Muscle of arm (tissue), 14 donors: Measurements from ENCODE around the gene FOXA2. TPM values are rescaled to one million over a fixed set of nuclear protein-coding genes. Genes with fewer than 3 reads are reported as not detected.
"Not testable (repeated sequence)": the region's sequence is repeated elsewhere in the genome, so short reads cannot be mapped to it uniquely, and the experiment has no call there.

Experiments used
- DNase-seq: peaks from one replicate; pipeline ENCODE4 v3.0.0-alpha.2; 2013
- long read RNA-seq, 11 donors: transcript quantifications; one replicate each; lab custom pipeline, GENCODE V29; 2026
- polyA plus RNA-seq, 12 donors: library from polyadenylated mRNA; unstranded; fragments of 120-200 nt; gene quantifications; one replicate each; pipeline ENCODE4 v1.2.1, GENCODE V29; 2013; ENCODE audit not compliant: insufficient read length in 12 of 12

Gene FOXA2
- not detected for polyA plus RNA-seq
- long read RNA-seq, donor 1, transcript FOXA2-202 (2 exons, 2,422 nt): major isoform, 6 of 6 reads
- long read RNA-seq, donor 1, partial matches to known transcripts: 0 of 6 reads
- long read RNA-seq, donor 1, other reads (novel, unspliced or antisense): 0 of 6 reads
- long read RNA-seq, donor 2: 0 reads
- long read RNA-seq, donor 3: 0 reads
- long read RNA-seq, donor 4: 0 reads
- long read RNA-seq, donor 5, partial matches to known transcripts: 0 of 1 reads
- long read RNA-seq, donor 5, other reads (novel, unspliced or antisense): 0 of 1 reads
- long read RNA-seq, donor 6: 0 reads
- long read RNA-seq, donor 7, partial matches to known transcripts: 0 of 1 reads
- long read RNA-seq, donor 7, other reads (novel, unspliced or antisense): 0 of 1 reads
- long read RNA-seq, donor 8: 0 reads
- long read RNA-seq, donor 9: 0 reads
- long read RNA-seq, donor 10: 0 reads
- long read RNA-seq, donor 11: 0 reads

DNA sequence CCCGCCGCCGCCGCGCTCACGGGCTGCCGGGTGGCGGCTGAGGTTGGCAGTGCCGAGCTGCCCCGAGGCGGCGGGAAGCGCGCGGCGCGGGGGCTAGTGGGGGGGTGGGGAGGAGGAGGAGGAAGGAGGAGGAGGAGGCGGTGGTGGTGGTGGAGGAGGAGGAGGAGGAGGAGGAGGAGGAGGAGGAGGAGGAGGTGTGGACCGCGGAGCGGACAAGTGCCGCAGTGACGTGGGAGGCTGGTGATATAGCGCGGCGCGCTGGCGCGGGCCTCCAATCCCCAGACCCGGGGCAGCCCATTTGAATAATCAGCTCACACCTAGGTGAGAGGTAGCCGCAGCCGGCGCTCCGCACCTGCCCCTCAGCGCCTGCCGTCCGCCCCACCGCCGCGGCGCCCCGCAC, at the start of gene FOXA2:
FOXA2 (minus strand) TSS at position 51 of the 400 bp plus-strand sequence. CDS start 294 bp downstream, outside the sequence.
- DNase-seq: no peak

- DNase-seq: no peak
Observed at GRCh38 chr20:22630701-22631100, 46.3 kb upstream of the FOXA2 start.

GRCh38 chr20:22629927-22630326, 45.6 kb upstream of the FOXA2 start:
- no peak for DNase-seq

- no peak for DNase-seq
Observed at GRCh38 chr20:22629447-22629846, 45.1 kb upstream of the FOXA2 start.

DNA sequence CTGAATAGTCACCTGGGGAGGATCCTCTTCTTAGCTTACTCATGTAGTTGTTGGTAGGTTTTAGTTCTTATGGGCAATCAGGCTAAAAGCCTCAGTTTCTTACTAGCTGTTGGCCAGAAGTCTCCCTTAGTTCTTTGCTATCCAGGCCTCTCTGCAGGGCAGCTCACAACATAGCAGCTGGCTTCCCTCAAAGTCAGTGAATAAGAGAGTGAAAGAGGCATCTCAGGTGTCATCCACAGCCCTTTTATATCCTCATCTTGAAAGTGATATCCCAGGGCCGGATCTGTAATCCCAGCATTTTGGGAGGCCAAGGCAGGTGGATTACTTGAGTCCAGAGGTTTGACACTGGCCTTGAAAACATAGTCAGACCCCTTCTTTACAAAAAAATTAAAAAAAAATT, 42.1 kb upstream of the FOXA2 start:
- DNase-seq: no peak

DNA sequence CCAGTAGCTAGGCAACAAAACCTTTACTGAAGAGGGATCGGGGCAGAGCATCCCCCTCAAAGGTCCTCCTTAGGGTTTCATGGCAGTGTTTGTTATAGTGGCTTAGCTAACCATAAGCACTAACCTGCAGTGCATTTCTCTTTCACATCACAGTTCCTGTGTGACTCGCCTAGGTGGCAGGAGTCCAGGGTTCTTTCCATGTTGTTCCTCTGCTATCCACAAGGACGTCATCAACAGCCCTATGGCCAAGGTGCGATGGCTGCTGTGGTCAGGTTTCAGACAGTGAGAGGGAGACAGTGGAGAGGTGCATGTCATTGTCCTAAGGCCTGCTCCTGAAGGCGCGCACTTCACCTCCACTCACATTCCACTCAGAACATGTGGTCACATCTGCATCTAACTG, 38.8 kb upstream of the FOXA2 start:
- DNase-seq: no peak

- DNase-seq: no peak
Observed at GRCh38 chr20:22620342-22620741, 36.0 kb upstream of the FOXA2 start.

- DNase-seq: no peak
Observed at GRCh38 chr20:22619806-22620205, 35.4 kb upstream of the FOXA2 start.

- DNase-seq: no peak
Observed at GRCh38 chr20:22619272-22619671, 34.9 kb upstream of the FOXA2 start.

GRCh38 chr20:22617160-22617559, 32.8 kb upstream of the FOXA2 start:
- DNase-seq: no peak

DNA sequence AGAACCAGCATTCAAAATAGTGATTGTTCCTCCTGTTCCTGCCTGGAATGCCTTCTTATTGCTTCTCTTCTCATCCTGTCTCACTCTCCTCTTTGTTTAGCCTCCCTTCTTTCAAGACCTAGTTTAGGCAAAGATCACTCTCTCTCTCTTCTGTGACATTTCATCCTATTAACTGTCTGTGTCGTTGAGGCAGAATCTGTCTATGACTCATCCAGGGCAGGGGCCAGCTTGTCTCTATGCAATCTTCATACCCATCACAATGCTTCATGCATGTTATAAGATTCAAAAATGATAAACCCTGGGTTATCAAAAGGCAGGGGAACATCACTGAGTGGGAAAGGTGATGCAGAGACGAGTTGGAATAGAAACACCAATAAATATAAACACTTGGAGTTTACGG, 32.2 kb upstream of the FOXA2 start:
- DNase-seq: no peak

DNA sequence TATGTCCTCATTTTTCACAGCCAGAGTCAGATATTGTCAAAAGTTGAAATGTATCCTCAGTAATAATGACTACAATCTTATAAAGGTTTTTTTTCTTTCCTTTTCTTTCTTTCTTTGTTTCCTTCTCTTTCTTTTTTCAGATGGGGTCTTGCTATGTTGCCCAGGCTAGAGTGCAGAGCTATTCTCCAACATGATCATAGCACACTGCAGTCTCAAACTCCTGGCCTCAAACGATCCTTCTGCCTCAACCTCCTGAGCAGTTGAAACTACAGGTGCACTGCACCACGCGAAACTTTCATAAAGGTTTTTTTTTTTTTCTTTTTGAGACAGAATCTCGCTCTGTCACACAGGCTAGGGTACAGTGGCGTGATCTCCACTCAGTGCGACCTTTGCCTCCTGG, 31.1 kb upstream of the FOXA2 start:
- no peak for DNase-seq

DNA sequence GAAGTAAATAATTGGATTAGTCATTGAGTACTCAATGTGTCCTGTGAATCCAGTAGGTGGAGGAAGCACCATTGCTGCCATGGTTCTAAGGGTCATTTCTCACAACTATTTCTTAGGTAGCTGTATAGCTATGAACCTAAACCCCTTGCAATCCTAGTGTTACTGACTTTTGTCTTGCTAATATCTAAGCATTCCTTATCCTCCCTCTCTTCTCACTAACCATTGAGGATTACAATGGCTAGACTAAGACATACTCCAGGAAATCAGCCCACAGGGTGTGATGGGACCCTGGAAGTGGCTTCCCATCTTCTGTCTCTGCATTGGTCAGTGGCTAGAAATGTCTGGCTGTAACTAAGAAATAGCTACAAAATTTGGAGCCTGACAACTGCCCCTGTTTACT, 27.3 kb upstream of the FOXA2 start:
- no peak for DNase-seq

- DNase-seq: no peak
Observed at GRCh38 chr20:22607695-22608094, 23.3 kb upstream of the FOXA2 start.

DNA sequence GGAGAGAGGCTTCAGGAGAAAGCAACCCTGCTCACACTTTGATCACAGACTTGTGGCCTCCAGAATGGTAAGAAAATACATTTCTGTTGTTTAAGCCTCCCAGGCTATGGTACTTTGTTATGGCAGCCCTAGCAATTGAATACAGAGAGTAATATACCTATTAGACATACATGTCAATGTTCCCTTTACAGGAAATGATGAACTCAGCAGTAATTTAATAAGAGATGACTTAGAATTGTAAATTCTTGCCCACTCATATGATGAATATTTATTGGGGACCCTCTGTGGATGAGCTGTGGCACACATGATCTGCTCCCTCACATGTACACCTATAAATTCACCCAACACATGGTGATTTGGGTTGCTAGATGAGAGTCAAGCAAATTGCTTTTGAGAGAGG, 20.4 kb upstream of the FOXA2 start:
- DNase-seq: no peak

- DNase-seq: no peak
Observed at GRCh38 chr20:22601361-22602141, 17.2 kb upstream of the FOXA2 start.

- not testable (repeated sequence) for DNase-seq
Observed at GRCh38 chr20:22599258-22599657, 14.9 kb upstream of the FOXA2 start.

- no peak for DNase-seq
Observed at GRCh38 chr20:22597303-22597702, 12.9 kb upstream of the FOXA2 start.

DNA sequence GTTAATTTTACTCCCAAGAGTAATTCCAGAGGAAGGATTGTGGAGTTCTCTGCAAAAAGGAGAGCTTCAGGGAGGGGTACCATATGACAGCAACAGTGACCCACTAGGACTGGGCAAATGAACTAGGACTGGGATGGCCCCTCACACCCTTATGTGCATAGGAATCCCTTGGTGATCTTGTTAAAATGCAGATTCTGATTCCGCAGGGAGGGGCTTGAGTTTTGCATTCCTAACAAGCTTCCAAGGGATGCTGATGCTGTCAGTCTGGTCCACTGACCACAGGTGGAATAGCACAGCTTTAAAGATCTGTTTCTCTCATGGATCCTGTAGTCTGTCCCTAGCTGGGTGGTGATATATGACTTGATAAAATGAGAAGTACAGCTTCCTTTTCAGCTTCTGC, 6.3 kb upstream of the FOXA2 start:
- no peak for DNase-seq

DNA sequence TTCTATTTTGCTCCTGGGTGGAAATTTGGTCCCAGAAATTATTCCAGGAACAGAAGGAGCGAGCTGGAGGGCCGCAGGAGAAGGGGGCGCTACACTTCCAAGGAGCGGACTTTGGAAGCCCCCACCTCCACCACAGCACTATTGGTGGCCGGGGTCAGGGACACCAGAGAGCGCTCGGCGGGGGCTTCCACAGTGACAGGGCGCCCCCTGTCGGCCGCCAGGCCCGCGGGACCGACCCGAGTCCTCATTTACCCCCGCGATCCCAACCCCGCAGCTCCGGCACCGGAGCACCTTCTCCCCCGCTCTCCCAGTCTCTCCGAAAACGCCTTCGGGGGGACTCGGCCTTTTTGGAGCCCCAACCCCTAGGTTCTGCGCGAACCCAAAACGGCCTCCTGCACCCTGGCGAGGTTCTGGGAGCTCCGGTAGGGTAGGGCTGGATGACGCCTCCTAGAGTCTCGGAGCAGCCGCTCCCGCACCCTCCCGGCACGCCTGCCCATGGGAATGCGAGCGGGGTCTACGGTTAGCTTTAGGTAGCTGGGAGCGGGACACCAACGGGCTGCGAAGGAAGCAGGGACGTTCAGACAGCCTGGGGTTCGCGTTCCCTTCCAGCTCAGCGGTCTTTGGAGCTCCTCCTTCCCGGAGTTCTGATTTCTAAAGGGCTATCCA, 2.4 kb upstream of the FOXA2 start:
- no peak for DNase-seq

GRCh38 chr20:22585786-22586493, 1.6 kb upstream of the FOXA2 start:
- DNase-seq: no peak
